H1 (cell line): ENCODE results near the gene RNF214. TPM values are rescaled to one million over a fixed set of nuclear protein-coding genes. Genes with fewer than 3 reads are reported as not detected.

ENCODE experiments used
- CTCF ChIA-PET: fragments of 300-600 bp; sonication (Branson Sonifier 250); formaldehyde crosslinking; loops from one replicate; lab custom pipeline; 2021; ENCODE audit not compliant: partially characterized antibody; lab: Charles Lee
- POLR2A ChIA-PET: fragments of 300-600 bp; sonication (Branson Sonifier 250); formaldehyde crosslinking; loops from one replicate; lab custom pipeline; 2021; ENCODE audit warnings: inconsistent platforms; ENCODE audit not compliant: partially characterized antibody; lab: Charles Lee
- DNase-seq, 2 experiments: peaks; one replicate each; pipeline versions ENCODE4 v3.0.0 to v3.0.0-alpha.2; 2010 to 2022; ENCODE audit warnings: low spot score in 2 of 2, low read depth in 1 of 2, mixed read lengths in 1 of 2
- FAIRE-seq: peaks from 2 replicates; lab custom pipeline; 2011; peaks lifted over from hg19 to GRCh38; lab: Jason Lieb, UNC
- H2AFZ ChIP-seq: 2 replicates; pipeline ENCODE4 v1.8.1; 2012; ENCODE audit warnings: low read length, inconsistent platforms
- H2AK5ac ChIP-seq: 2 replicates; pipeline ENCODE4 v1.6.1; 2013; ENCODE audit warnings: low read depth, low read length
- H2BK120ac ChIP-seq: replicated peaks from 2 replicates; pipeline ENCODE3; 2013; ENCODE audit warnings: low read depth, low read length, inconsistent platforms
- H2BK12ac ChIP-seq: 2 replicates; pipeline ENCODE4 v1.6.1; 2013; ENCODE audit warnings: low read depth, low read length
- H2BK15ac ChIP-seq: 2 replicates; pipeline ENCODE4 v1.6.1; 2013; ENCODE audit warnings: low read length
- H2BK20ac ChIP-seq: 2 replicates; pipeline ENCODE4 v1.6.1; 2013; ENCODE audit warnings: low read length
- H2BK5ac ChIP-seq: 2 replicates; pipeline ENCODE4 v1.6.1; 2013; ENCODE audit warnings: low read depth, low read length
- H3K14ac ChIP-seq: 2 replicates; pipeline ENCODE4 v1.6.1; 2013; ENCODE audit warnings: inconsistent platforms; ENCODE audit not compliant: insufficient read length
- H3K18ac ChIP-seq: 2 replicates; pipeline ENCODE4 v1.6.1; 2013; ENCODE audit warnings: low read length; ENCODE audit errors: extremely low read depth
- H3K23ac ChIP-seq: 2 replicates; pipeline ENCODE4 v1.6.1; 2013; ENCODE audit warnings: inconsistent platforms; ENCODE audit not compliant: insufficient read length
- H3K23me2 ChIP-seq: 2 replicates; pipeline ENCODE4 v1.6.1; 2013; ENCODE audit warnings: low read depth, low read length
- H3K27ac ChIP-seq: 2 replicates; pipeline ENCODE4 v1.6.1; 2011; ENCODE audit warnings: low read depth, low read length, inconsistent platforms
- H3K27me3 ChIP-seq, 4 experiments: replicated peaks in 1 of 4; 1 replicate in 1 of 4; 2 replicates in 3 of 4; pipeline versions ENCODE4 v1.6.1 to v1.8.1; 2011 to 2013; ENCODE audit warnings: low read length in 3 of 4, mild to moderate bottlenecking in 3 of 4, inconsistent platforms in 2 of 4, mixed read lengths in 2 of 4, moderate library complexity in 1 of 4; ENCODE audit not compliant: control insufficient read depth in 3 of 4, insufficient read depth in 3 of 4; ENCODE audit errors: extremely low read depth in 1 of 4
- H3K36me3 ChIP-seq, 4 experiments: 2 replicates each; pipeline versions ENCODE4 v1.6.1 to v1.8.1; 2011 to 2013; ENCODE audit warnings: mild to moderate bottlenecking in 4 of 4, low read length in 3 of 4, moderate library complexity in 2 of 4, control low read depth in 1 of 4, inconsistent platforms in 1 of 4; ENCODE audit not compliant: insufficient read depth in 4 of 4, control insufficient read depth in 2 of 4
- H3K4ac ChIP-seq: replicated peaks from 2 replicates; pipeline ENCODE3; 2013; ENCODE audit warnings: low read length, low read depth, mixed read lengths, inconsistent platforms; ENCODE audit not compliant: insufficient read length
- H3K4me1 ChIP-seq, 4 experiments: replicated peaks in 1 of 4; 1 replicate in 1 of 4; 2 replicates in 3 of 4; pipeline versions ENCODE4 v1.6.1 to v1.8.1; 2011 to 2013; ENCODE audit warnings: low read length in 3 of 4, inconsistent platforms in 2 of 4, mixed read lengths in 1 of 4; ENCODE audit not compliant: insufficient read depth in 4 of 4, control insufficient read depth in 3 of 4
- H3K4me2 ChIP-seq, 2 experiments: 2 replicates each; pipeline versions ENCODE4 v1.6.1 to v1.8.1; 2011 to 2013; ENCODE audit warnings: low read depth in 2 of 2, low read length in 2 of 2, control low read depth in 1 of 2, inconsistent platforms in 1 of 2, mild to moderate bottlenecking in 1 of 2; ENCODE audit not compliant: insufficient read depth in 1 of 2
- H3K4me3 ChIP-seq, 4 experiments: fragments of 200-600, 300-600 bp in 1 of 4; sonication (generic), shearing (Covaris generic), sonication (Bioruptor Twin) in 1 of 4; 2 replicates each; pipeline versions ENCODE4 v1.5.1 to v1.8.1; 2011 to 2016; ENCODE audit warnings: low read length in 4 of 4, low read depth in 3 of 4, control low read depth in 2 of 4, inconsistent platforms in 2 of 4, mild to moderate bottlenecking in 2 of 4, mixed read lengths in 1 of 4, moderate library complexity in 1 of 4; ENCODE audit not compliant: insufficient read depth in 2 of 4; ENCODE audit errors: extremely low read depth in 1 of 4
- H3K56ac ChIP-seq: replicated peaks from 2 replicates; pipeline ENCODE3; 2013; ENCODE audit warnings: low read depth, mild to moderate bottlenecking, mixed read lengths, low read length, inconsistent platforms; ENCODE audit not compliant: insufficient read length
- H3K79me1 ChIP-seq: 2 replicates; pipeline ENCODE4 v1.6.1; 2013; ENCODE audit warnings: low read depth, low read length, control low read depth
- H3K79me2 ChIP-seq, 2 experiments: 2 replicates each; pipeline versions ENCODE4 v1.6.1 to v1.8.1; 2012 to 2013; ENCODE audit warnings: low read length in 2 of 2, mild to moderate bottlenecking in 2 of 2, inconsistent platforms in 1 of 2; ENCODE audit not compliant: insufficient read depth in 2 of 2, control insufficient read depth in 1 of 2
- H3K9ac ChIP-seq, 4 experiments: replicated peaks in 1 of 4; 1 replicate in 1 of 4; 2 replicates in 3 of 4; pipeline versions ENCODE4 v1.6.1 to v1.8.1; 2011 to 2013; ENCODE audit warnings: low read depth in 3 of 4, low read length in 3 of 4, control low read depth in 2 of 4, mild to moderate bottlenecking in 2 of 4, moderate library complexity in 2 of 4, inconsistent platforms in 1 of 4; ENCODE audit errors: extremely low read depth in 1 of 4
- H3K9me3 ChIP-seq, 2 experiments: 2 replicates each; pipeline versions ENCODE4 v1.6.1 to v1.8.1; 2012 to 2013; ENCODE audit warnings: mild to moderate bottlenecking in 2 of 2, moderate library complexity in 2 of 2, control low read depth in 1 of 2, inconsistent platforms in 1 of 2, low read depth in 1 of 2, low read length in 1 of 2, mixed read lengths in 1 of 2; ENCODE audit not compliant: insufficient read depth in 2 of 2
- H4K20me1 ChIP-seq, 2 experiments: replicated peaks in 1 of 2; 2 replicates each; pipeline versions ENCODE3 to v1.8.1; 2011 to 2013; ENCODE audit warnings: inconsistent platforms in 2 of 2, low read length in 2 of 2, mild to moderate bottlenecking in 1 of 2; ENCODE audit not compliant: insufficient read depth in 2 of 2, control insufficient read depth in 1 of 2
- H4K5ac ChIP-seq: 2 replicates; pipeline ENCODE4 v1.6.1; 2013; ENCODE audit warnings: low read length, low read depth, mixed read lengths, inconsistent platforms; ENCODE audit not compliant: insufficient read length
- H4K8ac ChIP-seq: 2 replicates; pipeline ENCODE4 v1.8.0; 2013; ENCODE audit warnings: mild to moderate bottlenecking, moderate library complexity, low read length, inconsistent platforms; ENCODE audit not compliant: insufficient read depth; ENCODE audit errors: extremely low read depth
- H4K91ac ChIP-seq: replicated peaks from 2 replicates; pipeline ENCODE3; 2013; ENCODE audit warnings: low read length, mixed read lengths, inconsistent platforms; ENCODE audit not compliant: insufficient read length
- HDAC2 ChIP-seq, 2 experiments: fragments of 300-600 bp in 1 of 2; sonication (generic) in 1 of 2; IDR thresholded peaks; 2 replicates each; pipeline ENCODE4 v1.6.1; 2011 to 2012; ENCODE audit warnings: low read depth in 2 of 2, low read length in 2 of 2, mild to moderate bottlenecking in 2 of 2, moderate library complexity in 2 of 2, borderline replicate concordance in 1 of 2, inconsistent platforms in 1 of 2
- WGBS, 2 experiments: shearing (Covaris generic) in 1 of 2; methylation state at CpG; one replicate each; pipeline versions ENCODE4 v1.1.6 to v1.1.7; 2013 to 2015; ENCODE audit warnings: low lambda C conversion rate in 2 of 2, mixed read lengths in 2 of 2, inconsistent platforms in 1 of 2, low coverage in 1 of 2, missing lambda C conversion rate in 1 of 2; ENCODE audit not compliant: insufficient replicate concordance in 2 of 2, insufficient coverage in 1 of 2, insufficient read length in 1 of 2; ENCODE audit errors: extremely low coverage in 1 of 2, missing lambda C conversion rate in 1 of 2; 5-methylcytosine and 5-hydroxymethylcytosine counted together
- polyA plus RNA-seq, 7 experiments: library from polyadenylated mRNA; depleted of rRNA in 3 of 7; stranded (reverse) in 5 of 7; unstranded in 2 of 7; fragments of >200 nt in 5 of 7; fragments of 200-250 nt in 2 of 7; gene quantifications; 1 replicate in 5 of 7; 2 replicates in 1 of 7; 4 replicates in 1 of 7; pipeline versions ENCODE4 v1.2.1 to v1.2.3, GENCODE V29; 2011 to 2013; ENCODE audit warnings: missing spikeins in 2 of 7, mixed read lengths in 2 of 7
- total RNA-seq: library from RNA; stranded (reverse); fragmentation: NEBNext Ultra II Directional; extraction: Animal tissue kit (Norgen Biotek cat#: 25700); gene quantifications from 2 replicates; pipeline ENCODE4 v1.2.1, GENCODE V29; 2021

RNF214 gene
- total and polyA plus RNA-seq, 2 of the 8 experiments (the other 6 are each of a cell fraction or from before 2014, with no cell fraction given) = 34.9 to 35.6 TPM

DNA sequence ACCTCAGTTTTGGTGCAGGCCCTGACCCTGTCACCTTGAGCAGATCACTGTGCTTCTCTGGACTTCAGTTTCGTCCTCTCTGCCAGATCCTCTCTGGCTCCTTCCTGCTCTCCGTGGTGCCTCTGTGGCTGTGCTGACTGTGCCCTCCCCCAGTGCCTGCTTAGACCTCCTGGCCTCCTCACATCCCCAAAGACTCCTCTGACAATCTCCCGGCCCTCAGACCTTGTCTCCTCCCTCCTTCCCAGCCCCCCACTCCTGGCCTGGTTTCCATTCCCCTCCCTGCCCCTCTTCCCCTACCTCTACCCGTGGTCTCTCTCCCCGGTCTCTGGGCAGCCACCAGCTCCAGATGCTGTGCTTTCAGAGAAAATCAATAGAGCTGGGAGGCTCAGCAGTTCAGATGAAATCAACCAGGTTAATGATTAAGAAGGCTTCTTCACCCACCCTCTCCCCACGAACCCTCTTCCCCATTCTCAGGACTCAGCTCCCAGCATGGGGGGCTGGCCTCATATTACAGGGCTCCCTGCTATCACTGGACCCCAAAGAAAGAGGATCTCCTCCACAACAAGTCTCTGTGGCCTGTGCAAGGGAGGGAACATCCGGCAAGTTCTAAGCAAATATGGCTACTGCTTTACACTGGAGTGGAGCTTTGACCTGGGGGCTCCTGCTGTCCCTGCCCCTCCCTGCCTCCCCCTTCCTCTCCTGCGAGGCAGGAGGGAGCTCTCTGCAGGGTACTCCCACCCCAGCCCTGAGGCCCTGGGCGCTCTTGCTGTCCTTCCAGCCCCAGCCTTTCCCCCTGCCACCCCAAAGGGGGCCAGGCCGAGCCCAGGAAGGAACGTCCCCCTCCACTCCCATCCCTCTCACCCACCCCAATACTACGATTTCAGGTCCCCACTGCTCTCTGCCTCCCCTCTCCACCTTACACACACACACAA is 67.1 kb downstream of the RNF214 start:
- H3K4me1 ChIP-seq = peaks cover 7 to 23% (median 15%) of the 10 kb centered on the region in 4 experiments
- DNase-seq = no peak
- ChIA-PET CTCF (interaction anchor here (0.7 to 1.6 kb wide), 5 partner anchors 10 to 328 kb away, joined by 3 to 6 read pairs (median 3); partner anchors contain the start of gene BACE1), POLR2A (interaction anchor here (1.0 to 1.6 kb wide), 2 partner anchors 11 to 16 kb away, joined by 3 to 6 read pairs; partner anchors contain the start of gene BACE1)
- peak overlapping the region; percentile 15 to 19; a peak in 2 of 4 replicates for H3K4me2 ChIP-seq
- peak overlapping the region; percentile 71 for H3K18ac ChIP-seq
- H3K23me2 ChIP-seq = no peaks in the 10 kb centered on the region
- H3K79me2 ChIP-seq = no peaks in the 10 kb centered on the region
- no peak for TF ChIP-seq HDAC2 (IDR thresholded peaks at IDR 0.05; ENCODE audit: borderline replicate concordance in 1 of 2, low read depth in 2 of 2, low read length in 2 of 2)
- H4K91ac ChIP-seq = no peak overlapping the region
- H3K14ac ChIP-seq = no peak overlapping the region
- no peak overlapping the region for H2BK20ac ChIP-seq
- H3K56ac ChIP-seq = no peak overlapping the region
- no peak overlapping the region for H2BK15ac ChIP-seq
- WGBS, 2 experiments = 76% methylated on average over 10 of the region's 12 CpGs; no CpG with 5 or more reads in 1 of the 2 experiments
- no peaks in the 10 kb centered on the region for H3K27me3 ChIP-seq
- no peak overlapping the region for H2BK120ac ChIP-seq
- H3K4ac ChIP-seq = no peak overlapping the region
- H3K9me3 ChIP-seq = no peaks in the 10 kb centered on the region
- no peak overlapping the region for H2AFZ ChIP-seq
- no peak for FAIRE-seq
- H4K20me1 ChIP-seq = no peaks in the 10 kb centered on the region
- 0 out of 2 replicates have a peak overlapping the region, but pooled peaks have one; percentile 22 for H3K27ac ChIP-seq
- H4K5ac ChIP-seq = no peak overlapping the region
- no peak overlapping the region; the same call in 1 of the 2 replicates for H2BK5ac ChIP-seq
- no peaks in the 10 kb centered on the region for H3K36me3 ChIP-seq
- H2BK12ac ChIP-seq = peak overlapping the region; percentile 68; the same call in 1 of the 2 replicates
- H3K79me1 ChIP-seq = no peaks in the 10 kb centered on the region
- peak overlapping the region in 1 of 4 experiments; percentile 28; a peak in 1 of 7 replicates for H3K9ac ChIP-seq
- 0 out of 2 replicates have a peak overlapping the region, but pooled peaks have one; percentile 66 for H4K8ac ChIP-seq
- 0 out of 2 replicates have a peak overlapping the region, but pooled peaks have one; percentile 75 for H2AK5ac ChIP-seq
- no peak overlapping the region for H3K23ac ChIP-seq
- H3K4me3 ChIP-seq = no peak overlapping the region
